Stimulated activated CD8-positive, alpha-beta memory T cell treated with anti-CD3 and anti-CD28 coated beads, Interleukin-12 subunit alpha, Interleukin-12 subunit beta, amount 100 ng/mL, for 24 hours (primary cell): ENCODE results near the gene PDE8A.

Experiments
- DNase-seq: peaks from one replicate; pipeline ENCODE4 v3.0.0-alpha.2; 2020; ENCODE audit errors: extremely low read depth

Gene PDE8A

DNA sequence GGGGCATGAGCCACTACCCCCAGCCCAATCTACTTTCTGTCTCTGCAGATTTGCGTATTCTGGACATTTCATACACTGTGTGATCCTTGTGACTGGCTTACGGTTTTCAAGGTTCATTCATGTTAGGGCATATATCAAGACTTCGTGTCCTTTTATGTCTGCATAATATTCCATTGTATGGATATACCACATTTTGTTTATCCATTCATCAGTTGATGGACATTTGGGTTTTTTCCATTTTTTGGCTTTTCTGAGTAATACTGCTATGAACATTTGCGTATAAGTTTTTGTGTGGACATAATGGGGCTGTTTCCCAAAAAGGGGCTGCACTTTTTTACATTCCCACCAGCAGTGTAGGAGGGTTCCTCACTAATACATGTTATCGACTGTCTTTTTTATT, 106.6 kb downstream of the PDE8A start:
- DNase-seq: no peak

- no peak for DNase-seq
Measured at GRCh38 chr15:85089929-85090597, 108.4 kb downstream of the PDE8A start.

GRCh38 chr15:85091990-85092389, 110.3 kb downstream of the PDE8A start:
- no peak for DNase-seq

GRCh38 chr15:85094685-85095084, 113.0 kb downstream of the PDE8A start:
- DNase-seq: no peak

- DNase-seq: no peak
Measured at GRCh38 chr15:85095566-85095965, 113.9 kb downstream of the PDE8A start.

GRCh38 chr15:85097250-85097649, 115.6 kb downstream of the PDE8A start:
- DNase-seq: no peak

DNA sequence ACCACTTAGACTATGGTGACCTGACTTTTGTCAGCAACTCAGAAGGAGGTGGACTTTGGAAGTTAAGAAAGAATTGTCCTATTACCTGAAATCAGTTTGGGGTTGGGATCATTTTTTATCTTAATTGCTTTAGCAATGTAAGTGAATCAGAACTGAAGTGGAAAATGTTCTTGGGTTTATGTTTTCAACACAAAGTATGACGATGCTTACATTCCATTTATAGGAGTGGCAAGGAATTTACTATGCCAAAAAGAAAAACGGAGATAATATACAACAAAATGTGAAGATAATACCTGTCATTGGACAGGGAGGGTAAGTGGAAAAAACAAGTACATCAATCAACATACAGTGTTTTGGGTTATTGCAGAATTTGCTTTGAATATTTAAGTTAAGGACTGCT, 116.1 kb downstream of the PDE8A start:
- no peak for DNase-seq

- DNase-seq: no peak
Measured at GRCh38 chr15:85099195-85099803, 117.6 kb downstream of the PDE8A start.

GRCh38 chr15:85100186-85100937, 118.7 kb downstream of the PDE8A start:
- DNase-seq: no peak

GRCh38 chr15:85104584-85104983, 122.9 kb downstream of the PDE8A start:
- no peak for DNase-seq

- no peak for DNase-seq
Measured at GRCh38 chr15:85108136-85108535, 126.5 kb downstream of the PDE8A start.

DNA sequence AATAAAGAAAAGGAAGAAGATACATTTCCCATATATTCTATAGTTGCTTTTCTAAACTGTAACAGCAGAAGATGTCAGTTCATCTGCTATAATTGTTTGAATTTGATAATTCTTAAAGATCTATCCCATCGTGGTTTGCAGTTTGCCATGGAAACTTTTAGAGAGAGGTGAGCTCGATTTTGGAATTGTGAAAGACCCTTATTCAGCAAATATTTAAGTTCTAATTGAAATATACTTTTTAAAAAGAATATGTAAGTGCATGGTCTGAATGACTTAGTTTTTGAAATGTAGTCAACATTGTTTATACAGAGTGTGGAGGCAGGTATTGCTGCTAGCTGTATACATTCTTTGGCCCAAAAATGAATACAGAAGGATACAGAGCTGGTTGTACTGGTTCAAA, 127.7 kb downstream of the PDE8A start:
- DNase-seq: no peak

GRCh38 chr15:85112997-85113396, 131.3 kb downstream of the PDE8A start:
- no peak for DNase-seq

- DNase-seq: no peak
Measured at GRCh38 chr15:85114886-85115285, 133.2 kb downstream of the PDE8A start.

GRCh38 chr15:85116066-85116465, 134.4 kb downstream of the PDE8A start:
- DNase-seq: no peak

DNA sequence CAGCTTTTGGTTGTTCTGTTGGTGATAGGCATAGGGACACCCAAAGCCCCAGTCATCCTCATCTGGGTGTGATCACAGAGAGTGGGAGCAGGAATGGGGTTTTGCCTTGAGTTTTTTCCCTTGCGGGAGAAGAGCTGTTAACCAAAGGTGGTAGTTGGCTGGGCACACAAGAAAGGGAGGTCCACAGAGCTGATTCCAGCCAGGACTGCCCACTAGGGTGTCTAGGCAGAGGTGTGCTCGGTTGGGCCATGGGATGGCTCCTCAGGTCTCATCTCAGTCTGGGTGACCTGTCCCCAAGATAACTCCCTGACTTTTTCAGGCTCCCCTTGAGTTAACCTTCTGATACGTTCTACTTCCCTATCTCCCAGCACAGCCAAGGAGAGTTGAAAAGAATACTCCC, 134.8 kb downstream of the PDE8A start:
- DNase-seq: no peak

GRCh38 chr15:85116925-85117646, 135.4 kb downstream of the PDE8A start:
- no peak for DNase-seq

- no peak for DNase-seq
Measured at GRCh38 chr15:85118173-85118572, 136.5 kb downstream of the PDE8A start.

- no peak for DNase-seq
Measured at GRCh38 chr15:85118581-85118980, 136.9 kb downstream of the PDE8A start.

DNA sequence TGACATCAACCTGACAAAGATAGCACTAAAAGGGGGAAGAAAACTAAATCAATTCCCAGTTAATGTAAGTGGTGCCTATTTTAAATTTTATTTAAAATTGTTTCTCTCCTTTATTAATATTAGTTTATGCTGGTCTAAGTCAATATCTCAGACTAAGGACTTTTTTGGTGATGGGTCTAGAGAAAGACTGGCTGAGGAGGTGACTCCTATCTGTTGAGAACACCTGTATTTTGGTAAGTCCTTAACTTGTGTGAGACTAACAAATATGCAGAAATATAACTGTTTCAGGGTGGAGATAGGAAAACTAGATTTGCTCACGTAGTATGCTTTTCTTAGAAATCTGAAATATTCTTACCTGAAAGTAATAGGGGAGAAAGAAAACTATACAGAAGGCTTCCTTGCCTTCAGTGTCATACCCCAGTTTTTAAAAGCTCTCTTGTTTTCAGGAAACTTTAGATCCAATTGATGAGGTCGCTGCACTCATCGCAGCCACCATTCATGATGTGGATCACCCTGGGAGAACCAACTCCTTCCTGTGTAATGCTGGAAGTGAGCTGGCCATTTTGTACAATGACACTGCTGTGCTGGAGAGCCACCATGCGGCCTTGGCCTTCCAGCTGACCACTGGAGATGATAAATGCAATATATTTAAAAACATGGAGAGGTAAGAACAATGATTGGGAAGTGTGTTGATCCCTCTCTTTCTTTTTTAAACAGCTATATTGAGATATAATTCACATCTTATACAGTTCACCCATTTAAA, 138.9 kb downstream of the PDE8A start:
- no peak for DNase-seq

- no peak for DNase-seq
Measured at GRCh38 chr15:85124173-85124572, 142.5 kb downstream of the PDE8A start.
